Smooth muscle cell (in vitro differentiated cells): ENCODE results near the gene ALDH3B2. TPM values are rescaled to one million over a fixed set of nuclear protein-coding genes. Genes with fewer than 3 reads are reported as not detected.

Experiments
- DNase-seq: peaks from one replicate; lab custom pipeline; 2025; ENCODE audit not compliant: unreplicated experiment; lab: John Stamatoyannopoulos, UW
- H2AFZ ChIP-seq: fragments of 200-600 bp; sonication (generic); 2 replicates; pipeline ENCODE4 v1.6.0; 2016; ENCODE audit warnings: antibody characterized with exemption, low read depth, mild to moderate bottlenecking
- H3F3A ChIP-seq: fragments of 200-600 bp; sonication (generic); 2 replicates; pipeline ENCODE4 v1.6.0; 2017; ENCODE audit warnings: antibody characterized with exemption, low read depth
- H3K27ac ChIP-seq: fragments of 200-600 bp; sonication (generic); 2 replicates; pipeline ENCODE4 v1.5.1; 2016; ENCODE audit warnings: low read depth, mild to moderate bottlenecking
- H3K27me3 ChIP-seq: fragments of 200-600 bp; sonication (generic); 2 replicates; pipeline ENCODE4 v1.6.1; 2016; ENCODE audit warnings: low read depth, mild to moderate bottlenecking
- H3K36me3 ChIP-seq: fragments of 200-600 bp; sonication (generic); 2 replicates; pipeline ENCODE4 v1.5.1; 2016; ENCODE audit warnings: low read depth
- H3K4me1 ChIP-seq: fragments of 200-600 bp; sonication (generic); 2 replicates; pipeline ENCODE4 v1.5.1; 2016; ENCODE audit warnings: low read depth
- H3K4me2 ChIP-seq: fragments of 200-600 bp; sonication (generic); 2 replicates; pipeline ENCODE4 v1.6.0; 2016; ENCODE audit warnings: mild to moderate bottlenecking
- H3K4me3 ChIP-seq: fragments of 200-600 bp; sonication (generic); 2 replicates; pipeline ENCODE4 v1.5.1; 2016; ENCODE audit warnings: mild to moderate bottlenecking
- H3K79me2 ChIP-seq: fragments of 200-600 bp; sonication (generic); 2 replicates; pipeline ENCODE4 v1.6.0; 2016; ENCODE audit warnings: low read depth, mild to moderate bottlenecking
- H3K9ac ChIP-seq: fragments of 200-600 bp; sonication (generic); 2 replicates; pipeline ENCODE4 v1.6.0; 2016; ENCODE audit warnings: low read depth
- H3K9me3 ChIP-seq: fragments of 200-600 bp; sonication (generic); replicated peaks from 2 replicates; pipeline ENCODE4 v1.5.1; 2016; ENCODE audit warnings: low read depth
- H4K20me1 ChIP-seq: fragments of 200-600 bp; sonication (generic); 2 replicates; pipeline ENCODE4 v1.6.0; 2016; ENCODE audit warnings: low read depth
- CTCF ChIP-seq: fragments of 200-600 bp; sonication (generic); IDR thresholded peaks from 2 replicates; pipeline ENCODE4 v1.5.1; 2017; ENCODE audit warnings: borderline replicate concordance, mild to moderate bottlenecking, antibody characterized with exemption; ENCODE audit not compliant: insufficient read depth, poor library complexity, severe bottlenecking
- WGBS: methylation state at CpG from one replicate; pipeline ENCODE4 v1.1.7; 2016; ENCODE audit warnings: low lambda C conversion rate; 5-methylcytosine and 5-hydroxymethylcytosine counted together
- polyA plus RNA-seq: library from polyadenylated mRNA; unstranded; fragments of >200 nt; fragmentation: Nextera tagmentation; extraction: Ambion mirVana; gene quantifications from 2 replicates; pipeline ENCODE4 v1.2.1, GENCODE V29; 2016
- total RNA-seq: library from RNA; depleted of rRNA; stranded (reverse); fragments of >200 nt; gene quantifications from 2 replicates; pipeline ENCODE4 v1.2.3, GENCODE V29; 2014

ALDH3B2 gene
- total and polyA plus RNA-seq, 2 experiments from 2014 or later: 0.77 to 5.0 TPM

- TF ChIP-seq CTCF: peak; percentile 58
- under 1% methylated on average over 24 of the region's 70 CpGs for WGBS
- Histone ChIP-seq H3K36me3 (no peaks in the 10 kb centered on the region), H3K79me2 (no peaks in the 10 kb centered on the region), H3K27ac (peak overlapping the region; percentile 5), H3K4me3 (peak overlapping the region; percentile 72), H3K9ac (peak overlapping the region; percentile 57), H3K27me3 (no peaks in the 10 kb centered on the region), H3K9me3 (no peaks in the 10 kb centered on the region), H3F3A (no peaks in the 10 kb centered on the region), H4K20me1 (no peaks in the 10 kb centered on the region), H3K4me2 (peak overlapping the region; percentile 94), H3K4me1 (no peaks in the 10 kb centered on the region), H2AFZ (peak overlapping the region; percentile 73)
- peak; percentile 100 for DNase-seq
These were observed 44.0 kb downstream of the ALDH3B2 start for GRCh38 chr11:67630228-67630942.

GRCh38 chr11:67629386-67630227 is 44.8 kb downstream of the ALDH3B2 start, which contains the start of gene NUDT8:
Gene NUDT8 (minus strand): TSS chr11:67629937. CDS start chr11:67629911, 26 bp downstream.
- no peaks in the 10 kb centered on the region for H3F3A ChIP-seq
- H3K27ac ChIP-seq: peak within 1 kb of the TSS; percentile 5
- H2AFZ ChIP-seq: peak within 1 kb of the TSS; percentile 73
- H3K4me1 ChIP-seq: no peaks in the 10 kb centered on the region
- peak within 1 kb of the TSS; percentile 72 for H3K4me3 ChIP-seq
- no peaks in the 10 kb centered on the region for H3K79me2 ChIP-seq
- peak; percentile 65 for DNase-seq
- H3K9me3 ChIP-seq: no peaks in the 10 kb centered on the region
- H3K4me2 ChIP-seq: peak within 1 kb of the TSS; percentile 94
- H4K20me1 ChIP-seq: no peaks in the 10 kb centered on the region
- under 1% methylated on average over 86 of the region's 102 CpGs for WGBS
- H3K27me3 ChIP-seq: no peaks in the 10 kb centered on the region
- TF ChIP-seq CTCF: peak; percentile 85
- H3K9ac ChIP-seq: peak within 1 kb of the TSS; percentile 57
- H3K36me3 ChIP-seq: no peaks in the 10 kb centered on the region

- Histone ChIP-seq H3F3A (no peaks in the 10 kb centered on the region), H2AFZ (no peak overlapping the region), H4K20me1 (no peaks in the 10 kb centered on the region), H3K4me1 (no peaks in the 10 kb centered on the region), H3K4me2 (peak overlapping the region; percentile 89), H3K27me3 (no peaks in the 10 kb centered on the region), H3K79me2 (no peaks in the 10 kb centered on the region), H3K4me3 (peak overlapping the region; percentile 72), H3K9me3 (no peaks in the 10 kb centered on the region), H3K9ac (no peak overlapping the region), H3K36me3 (no peaks in the 10 kb centered on the region), H3K27ac (no peak overlapping the region)
- no peak for DNase-seq
- 48% methylated on average over 25 of the region's 25 CpGs for WGBS
- TF ChIP-seq CTCF: no peak
These were observed 45.6 kb downstream of the ALDH3B2 start for GRCh38 chr11:67628710-67629385.
